NCI-H187 treated with DMSO at 0.1 percent for 48 hours (cell line): ENCODE measurements around the gene HOTAIR.
A peak's percentile ranks its signal among the peaks of the same experiment; 100 is the strongest.

Source experiments
- DNase-seq: peaks from one replicate; lab custom pipeline; 2025; lab: John Stamatoyannopoulos, UW

HOTAIR gene

DNA sequence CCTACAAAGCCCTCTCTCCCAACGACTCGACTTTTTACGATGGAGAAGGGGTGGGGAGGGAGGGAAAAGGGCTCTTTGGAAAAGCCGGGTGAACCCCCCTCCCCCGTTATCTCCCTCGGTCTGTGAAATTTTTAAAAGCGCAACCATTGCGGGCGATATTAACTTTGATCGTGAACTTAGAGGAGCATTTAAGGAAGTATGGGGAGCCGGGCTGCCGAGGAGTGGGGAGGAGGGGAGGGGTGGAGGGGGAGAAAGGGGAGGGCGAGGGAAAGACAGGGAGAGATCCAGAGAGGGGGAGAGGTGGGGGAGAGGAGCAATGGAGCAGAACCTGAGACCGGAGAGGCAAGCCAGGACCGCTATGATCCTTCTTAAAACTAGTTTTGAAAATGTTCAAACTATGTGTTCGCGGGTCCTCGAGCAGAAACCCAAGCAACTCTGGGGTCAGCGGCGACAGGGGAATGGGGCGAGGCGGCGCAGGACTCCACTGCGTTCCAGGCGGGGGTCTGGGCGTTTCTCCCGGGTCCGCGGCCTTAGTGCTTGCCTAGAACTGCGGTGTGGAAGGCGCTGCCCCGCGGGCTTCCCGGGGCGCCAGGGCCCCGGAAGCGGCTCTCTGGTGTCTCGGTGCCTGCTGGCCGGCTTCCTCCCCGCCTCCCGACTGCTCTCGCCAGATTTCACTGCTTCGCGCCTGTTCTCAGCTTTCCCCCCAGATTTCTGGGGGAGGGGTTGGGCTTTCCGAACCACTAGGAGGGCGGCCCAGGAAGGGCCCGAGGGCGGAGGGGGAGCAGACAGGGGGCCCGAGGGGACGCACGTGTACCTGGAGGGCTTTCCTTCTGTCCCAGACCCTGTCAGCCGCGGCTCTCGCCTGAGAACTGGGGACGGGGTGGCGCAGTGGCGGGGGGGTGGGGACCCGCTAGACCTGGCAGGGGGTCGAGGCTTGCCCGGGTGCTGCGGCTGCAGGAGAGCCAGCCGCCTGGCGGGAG, at the start of gene HOTAIR:
TSS of gene HOTAIR (minus strand) at position 871 of the 980 bp plus-strand sequence.
- no peak for DNase-seq

DNA sequence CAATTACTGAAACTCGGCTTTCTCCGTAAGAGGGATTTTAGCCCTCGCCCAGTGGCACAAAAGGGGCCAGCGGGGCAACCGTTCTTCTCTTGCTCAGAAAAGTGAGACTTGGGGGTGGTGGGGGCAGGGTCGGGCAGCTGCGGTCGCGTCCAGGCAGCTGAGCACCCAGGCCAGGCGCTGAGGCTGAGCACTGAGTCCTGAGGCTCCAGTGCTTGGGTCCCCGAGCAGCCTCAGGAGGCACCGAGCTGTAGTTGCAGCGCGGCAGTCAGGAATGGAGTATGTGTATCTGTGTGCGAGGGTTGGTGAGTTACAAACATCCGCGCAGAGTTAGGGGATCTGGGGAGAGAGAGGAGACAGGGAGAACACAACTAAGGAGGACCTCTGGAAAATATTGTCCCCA, 49.4 kb upstream of the HOTAIR start:
- DNase-seq = no peak

DNA sequence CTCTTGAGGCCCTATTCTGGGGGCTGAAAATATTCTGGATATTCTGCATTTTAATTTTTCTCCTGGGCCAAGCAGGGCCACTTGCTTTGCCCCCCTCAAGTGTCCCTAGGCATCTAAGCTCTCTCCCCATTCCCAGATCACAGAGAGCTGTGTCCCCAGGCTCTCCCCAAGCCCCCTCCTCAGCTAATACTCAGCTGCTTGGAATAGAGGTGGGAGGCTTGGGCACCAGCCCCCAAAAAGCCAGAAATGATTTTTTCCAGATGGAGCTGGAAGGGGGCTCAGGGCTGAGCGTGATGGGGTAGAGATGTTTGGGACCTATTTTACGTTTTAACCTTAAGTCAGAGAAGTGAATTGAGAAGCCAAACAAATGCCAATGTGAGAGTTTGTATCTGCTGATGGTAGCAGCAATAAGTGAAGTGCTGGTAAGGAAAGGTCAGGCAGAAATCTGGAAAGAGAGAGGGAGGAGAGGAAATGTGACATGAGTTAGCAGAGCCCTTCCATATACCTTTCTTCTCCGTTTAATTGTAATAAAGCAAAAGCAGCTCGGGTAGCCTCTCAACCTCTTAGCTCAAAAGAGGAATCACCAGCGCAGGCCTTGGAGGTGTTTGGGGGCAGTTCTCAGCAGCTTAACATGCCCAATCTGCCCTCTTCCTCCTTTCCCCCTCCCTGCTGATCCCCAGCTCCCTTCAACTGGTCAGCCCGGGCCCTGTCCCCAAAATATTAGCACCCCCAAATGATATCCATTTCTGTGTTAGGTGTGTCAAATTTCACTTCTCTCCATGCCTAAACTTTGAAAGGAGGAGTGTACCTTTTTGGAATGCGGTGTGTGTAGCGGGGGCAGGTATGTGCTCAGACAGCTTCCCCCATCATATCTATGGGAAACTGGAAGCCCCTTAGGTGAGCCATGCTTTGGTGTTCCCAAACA, 48.5 kb upstream of the HOTAIR start:
- no peak for DNase-seq

DNA sequence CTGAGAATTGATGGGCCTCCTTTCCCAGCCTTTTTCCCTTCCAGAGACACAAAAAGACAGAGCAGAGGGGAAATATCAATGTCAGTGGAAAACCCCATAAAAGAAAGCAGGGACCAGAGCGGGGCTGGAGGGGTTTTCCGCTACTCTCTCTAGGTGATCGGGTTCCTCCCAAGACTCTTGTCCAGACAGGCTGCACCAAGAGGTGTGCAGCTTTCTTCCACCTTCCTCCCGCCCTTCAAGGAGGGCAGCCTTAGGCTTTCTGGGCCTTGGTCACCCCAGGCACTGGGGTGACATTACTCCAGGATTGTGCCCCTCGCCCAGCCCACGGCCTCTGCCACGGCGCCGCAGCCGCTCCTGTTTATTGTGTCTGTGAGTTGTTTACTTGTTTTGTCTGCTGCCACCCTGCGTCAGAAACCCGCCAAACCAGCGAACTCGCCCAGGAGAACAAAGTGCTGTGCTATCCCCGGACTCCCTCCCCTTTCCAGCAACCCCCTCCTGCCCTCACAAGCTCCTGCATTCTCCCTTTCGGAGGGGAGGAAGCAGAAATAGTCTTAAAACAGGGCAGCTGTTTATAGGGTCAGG, 46.8 kb upstream of the HOTAIR start:
- no peak for DNase-seq

DNA sequence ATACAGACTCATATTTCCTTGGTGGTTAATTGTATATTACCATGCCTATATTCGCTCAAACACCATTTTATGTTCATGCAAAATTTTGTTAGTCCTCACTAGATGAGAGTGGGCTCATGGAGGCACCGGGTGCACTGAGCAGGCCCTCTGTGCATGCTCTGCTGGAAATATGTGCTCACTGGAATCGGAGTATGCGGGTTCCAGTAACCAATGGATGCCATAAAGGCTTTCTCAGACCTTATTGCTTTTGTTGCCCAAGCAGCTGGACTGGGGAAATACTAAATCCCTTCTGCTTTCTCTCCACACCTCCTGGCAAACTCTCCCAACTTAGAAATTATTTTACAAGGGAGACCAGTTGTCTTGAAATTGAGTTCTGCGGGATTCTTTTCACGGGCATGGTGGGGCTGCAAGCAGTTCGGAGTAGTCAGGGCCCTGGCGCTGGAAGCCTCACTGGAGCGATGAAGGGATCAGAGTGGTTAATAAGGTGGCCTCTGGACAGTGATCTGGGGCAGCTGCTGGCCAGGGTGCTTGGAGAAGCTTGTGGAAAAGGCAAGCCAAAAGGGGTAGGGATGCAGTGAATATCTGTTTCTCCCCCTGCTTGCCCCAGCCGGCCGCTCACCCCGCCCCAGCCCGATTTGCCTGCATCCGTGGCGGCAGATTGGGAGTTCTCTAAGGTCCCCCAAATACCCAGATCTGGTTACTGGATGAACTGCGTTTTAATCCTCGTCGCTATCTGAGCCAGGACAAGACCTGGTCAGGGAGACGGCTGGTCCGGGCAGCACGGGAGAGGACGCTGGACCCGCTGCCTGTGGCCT, 46.0 kb upstream of the HOTAIR start:
- DNase-seq = no peak

DNA sequence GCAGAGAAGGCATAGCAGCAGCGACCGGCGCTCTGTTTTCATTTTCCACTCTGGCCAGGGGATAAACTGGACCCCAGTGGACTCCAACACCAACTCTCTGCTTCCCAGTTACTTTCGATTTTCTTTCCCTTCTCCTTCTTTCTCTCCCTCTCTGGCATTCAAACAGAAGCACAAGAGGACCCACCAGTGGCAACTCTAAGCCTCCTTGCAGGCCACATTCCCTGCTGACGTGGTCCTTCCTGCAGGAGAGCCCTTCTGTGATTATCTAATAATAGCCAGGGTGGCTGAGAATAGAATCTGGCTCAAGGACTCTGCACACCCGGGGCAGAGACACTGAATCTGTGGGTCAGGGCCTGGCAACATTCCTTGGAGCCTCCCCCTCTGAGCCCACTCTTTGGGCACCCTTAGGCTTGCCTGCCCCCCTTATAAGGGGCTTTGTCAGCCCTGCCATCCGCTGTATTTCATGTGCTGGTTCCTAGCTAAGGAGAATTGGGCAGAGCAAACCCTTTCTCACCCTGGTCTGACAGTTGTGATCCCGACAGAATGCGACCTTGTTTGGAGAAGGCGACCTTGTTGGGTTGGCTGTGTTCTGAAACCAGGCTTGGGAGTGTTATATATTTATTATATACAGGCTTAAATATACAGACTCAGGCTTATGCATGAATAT, 45.3 kb upstream of the HOTAIR start:
- DNase-seq = no peak

DNA sequence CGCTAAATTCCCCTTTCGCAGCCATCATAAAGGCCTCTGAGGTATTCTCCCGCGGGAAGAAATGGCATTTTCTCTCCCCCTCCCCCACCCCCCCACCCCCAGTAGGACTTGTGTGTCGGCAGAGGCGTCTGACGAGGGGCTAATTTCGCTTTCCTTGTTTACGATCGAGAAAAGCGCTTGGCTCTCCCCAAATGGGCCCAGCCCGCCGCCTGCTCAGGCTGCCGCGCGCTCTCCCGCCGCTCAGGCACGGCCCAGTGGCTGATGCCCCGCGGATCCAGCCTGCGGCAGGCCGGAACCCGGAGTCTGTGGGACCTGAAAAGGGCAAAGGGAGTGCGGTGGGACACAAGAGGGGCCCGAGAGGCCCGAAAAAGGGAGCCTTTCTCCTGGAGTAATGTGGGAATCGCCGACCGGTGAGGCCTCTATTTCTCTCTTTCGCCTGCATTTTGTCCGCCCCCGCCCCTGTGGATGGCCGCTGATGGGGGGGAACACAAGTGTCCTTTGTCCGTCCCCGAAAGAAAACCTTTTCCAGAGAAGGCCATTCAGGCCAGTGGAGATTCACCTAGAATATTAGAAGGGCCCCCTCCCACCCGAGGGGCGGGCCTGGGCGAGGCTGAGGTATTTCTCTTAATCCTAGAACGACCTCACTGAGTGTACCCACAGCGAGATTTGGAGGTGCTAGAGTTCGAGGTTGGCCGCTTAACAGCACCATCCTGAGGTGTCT, 44.5 kb upstream of the HOTAIR start:
- no peak for DNase-seq

DNA sequence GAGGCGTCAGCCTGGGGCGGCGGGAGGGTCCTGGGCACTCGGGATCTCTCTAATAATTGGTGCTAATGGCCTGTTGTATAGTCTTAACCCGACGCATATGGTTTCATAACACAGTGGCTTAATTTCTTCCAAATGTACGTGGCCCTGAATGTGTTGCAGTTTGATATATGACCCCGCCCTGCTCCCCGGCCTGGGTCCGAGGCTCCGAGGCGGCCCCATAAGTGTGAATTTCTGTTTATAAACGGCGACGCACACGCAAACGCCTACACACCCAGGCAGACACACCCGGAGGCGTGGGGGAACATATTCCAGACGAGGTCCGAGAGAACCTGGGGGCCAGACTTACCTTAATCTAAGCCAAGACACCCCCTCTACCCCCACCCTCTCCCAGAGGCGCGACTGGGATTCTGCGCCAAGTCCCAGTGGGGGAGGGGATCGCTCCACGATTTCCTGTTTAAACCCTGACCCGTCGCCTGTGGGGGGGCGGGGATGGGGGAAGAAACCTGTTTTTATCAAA, 43.8 kb upstream of the HOTAIR start:
- DNase-seq = no peak

DNA sequence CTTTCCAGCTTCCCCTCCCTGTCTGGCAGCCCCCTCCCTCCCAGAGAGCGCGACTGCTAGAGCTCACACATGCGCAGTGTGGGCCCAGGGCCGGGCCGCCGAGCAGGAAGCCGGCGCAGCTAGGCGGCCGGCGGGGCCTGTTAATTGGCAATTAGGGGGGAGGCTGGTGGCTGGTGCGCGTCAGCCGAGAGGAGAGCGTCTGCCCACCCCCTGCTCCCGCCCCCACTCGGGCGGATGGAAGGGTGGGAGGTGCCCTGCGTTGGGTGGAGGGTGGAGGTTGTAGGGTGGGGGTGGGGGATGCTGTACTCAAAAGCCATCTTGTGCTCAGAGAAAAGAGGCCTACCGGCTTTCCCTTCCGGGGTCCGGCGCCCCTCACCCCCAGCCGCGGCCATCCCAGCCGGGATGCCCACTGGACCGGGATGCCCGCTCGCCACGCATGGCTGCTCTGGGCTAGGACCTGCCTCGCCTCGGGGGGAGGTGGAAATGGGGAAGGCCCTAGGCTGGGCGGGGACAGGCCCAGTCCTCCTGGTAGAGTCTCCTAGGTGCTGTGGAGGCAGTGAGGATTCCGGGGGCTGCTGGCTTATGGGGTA, 43.2 kb upstream of the HOTAIR start:
- peak; percentile 82 for DNase-seq

DNA sequence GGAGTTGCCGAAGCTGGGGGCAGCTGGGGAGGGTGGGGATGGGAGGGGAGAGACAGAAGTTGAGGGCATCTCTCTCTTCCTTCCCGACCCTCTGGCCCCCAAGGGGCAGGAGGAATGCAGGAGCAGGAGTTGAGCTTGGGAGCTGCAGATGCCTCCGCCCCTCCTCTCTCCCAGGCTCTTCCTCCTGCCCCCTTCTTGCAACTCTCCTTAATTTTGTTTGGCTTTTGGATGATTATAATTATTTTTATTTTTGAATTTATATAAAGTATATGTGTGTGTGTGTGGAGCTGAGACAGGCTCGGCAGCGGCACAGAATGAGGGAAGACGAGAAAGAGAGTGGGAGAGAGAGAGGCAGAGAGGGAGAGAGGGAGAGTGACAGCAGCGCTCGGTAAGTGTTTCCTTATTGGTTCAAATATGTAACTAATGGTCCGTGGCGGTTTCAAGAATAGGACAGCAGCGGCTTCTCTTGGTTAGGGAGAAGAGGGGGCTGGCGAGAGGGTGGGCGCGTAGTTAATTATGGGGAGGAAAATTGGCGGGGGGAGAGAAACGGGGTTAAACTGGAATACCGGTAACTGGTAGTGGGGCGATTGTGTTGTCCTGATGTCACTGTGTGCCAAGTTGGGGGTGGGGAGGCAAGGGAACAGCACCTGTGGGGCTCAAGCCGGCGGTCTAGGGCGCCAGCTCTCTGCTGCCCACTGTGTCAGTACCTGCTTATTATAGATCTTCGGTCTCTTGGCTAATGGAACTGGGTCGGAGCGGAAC, 42.5 kb upstream of the HOTAIR start:
- peak; percentile 68 for DNase-seq

DNA sequence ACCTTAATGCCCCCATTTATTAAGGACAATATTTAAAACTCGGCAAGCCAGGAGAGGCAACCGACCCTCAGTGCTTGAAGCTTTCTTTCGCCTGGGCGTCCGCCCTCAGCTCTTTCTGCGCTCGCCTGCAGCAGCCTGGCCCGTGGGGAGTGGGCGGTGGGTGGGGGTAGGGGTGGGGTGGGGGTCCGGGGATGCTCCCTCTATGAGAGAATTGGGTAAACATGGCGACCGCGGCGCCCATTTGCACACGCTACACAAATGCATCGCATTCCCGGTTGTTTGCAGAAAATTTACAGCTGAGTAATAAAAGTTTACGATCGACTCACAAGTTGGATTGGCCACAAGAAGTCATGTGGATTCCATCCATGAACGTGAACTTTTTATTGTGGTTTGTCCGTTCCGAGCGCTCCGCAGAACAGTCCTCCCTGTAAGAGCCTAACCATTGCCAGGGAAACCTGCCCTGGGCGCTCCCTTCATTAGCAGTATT, 41.8 kb upstream of the HOTAIR start:
- DNase-seq = no peak

DNA sequence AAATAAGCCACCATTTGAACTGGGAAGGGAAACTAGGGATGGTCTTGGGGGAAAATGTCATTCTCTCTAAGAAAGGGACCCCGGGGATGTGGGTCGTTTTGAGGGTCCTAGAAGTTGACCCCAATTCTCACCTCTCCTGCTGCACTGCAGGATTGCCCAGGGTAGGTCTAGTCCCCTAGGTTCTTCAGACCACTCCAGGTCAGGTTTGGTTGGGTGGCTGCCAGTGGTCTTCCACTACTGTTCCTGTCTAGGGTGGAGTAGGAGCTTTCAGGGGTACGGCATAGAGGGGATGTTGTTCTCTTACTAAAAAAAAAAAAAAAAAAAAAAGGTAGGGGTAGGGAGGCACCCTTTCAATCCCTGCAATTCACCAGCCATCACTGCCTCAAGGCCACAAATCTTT, 41.3 kb upstream of the HOTAIR start:
- DNase-seq = no peak

DNA sequence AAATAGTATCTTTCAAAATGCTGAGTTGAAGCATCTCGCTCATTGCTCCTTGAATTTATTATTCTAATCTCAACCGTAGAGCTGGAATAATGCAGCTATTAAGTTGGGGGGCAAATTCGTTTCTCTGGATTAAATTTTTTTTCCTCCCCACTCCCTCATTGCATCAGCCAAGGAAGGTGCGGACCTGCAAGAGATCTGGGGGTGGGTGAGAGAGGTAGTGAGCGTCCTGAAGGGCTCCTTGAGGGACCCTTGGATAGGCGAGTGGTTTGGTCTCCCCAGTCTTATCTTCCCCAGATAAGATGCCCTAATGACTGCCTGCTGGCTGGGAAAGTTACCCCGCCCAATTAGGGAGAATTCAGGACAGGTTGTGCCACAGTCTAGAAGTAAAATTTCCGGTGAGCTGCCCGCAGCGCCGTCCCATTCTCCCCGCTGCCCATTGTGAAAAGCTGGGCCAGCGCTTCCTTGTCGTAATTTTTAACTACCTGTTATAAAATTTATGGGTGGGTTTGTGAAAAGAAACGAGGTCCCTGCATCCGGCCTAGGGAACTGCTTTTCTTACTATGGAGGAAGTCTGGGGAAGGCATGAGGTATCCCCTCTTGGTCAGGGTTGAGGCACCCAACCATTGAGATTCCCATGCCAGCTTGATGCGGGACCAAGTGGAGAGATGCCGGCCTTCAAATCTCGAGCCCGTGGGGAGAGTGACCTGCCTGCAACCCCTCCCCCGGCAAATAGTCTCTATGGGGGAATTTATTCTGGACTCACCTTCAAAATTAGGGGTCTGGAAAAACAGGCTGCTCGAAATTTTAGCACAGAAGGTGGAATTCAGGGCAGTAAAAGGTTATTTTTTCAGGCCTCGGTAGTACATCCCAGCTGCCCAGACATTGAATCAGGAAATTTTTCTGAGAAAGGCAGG, 40.5 kb upstream of the HOTAIR start:
- DNase-seq = no peak

DNA sequence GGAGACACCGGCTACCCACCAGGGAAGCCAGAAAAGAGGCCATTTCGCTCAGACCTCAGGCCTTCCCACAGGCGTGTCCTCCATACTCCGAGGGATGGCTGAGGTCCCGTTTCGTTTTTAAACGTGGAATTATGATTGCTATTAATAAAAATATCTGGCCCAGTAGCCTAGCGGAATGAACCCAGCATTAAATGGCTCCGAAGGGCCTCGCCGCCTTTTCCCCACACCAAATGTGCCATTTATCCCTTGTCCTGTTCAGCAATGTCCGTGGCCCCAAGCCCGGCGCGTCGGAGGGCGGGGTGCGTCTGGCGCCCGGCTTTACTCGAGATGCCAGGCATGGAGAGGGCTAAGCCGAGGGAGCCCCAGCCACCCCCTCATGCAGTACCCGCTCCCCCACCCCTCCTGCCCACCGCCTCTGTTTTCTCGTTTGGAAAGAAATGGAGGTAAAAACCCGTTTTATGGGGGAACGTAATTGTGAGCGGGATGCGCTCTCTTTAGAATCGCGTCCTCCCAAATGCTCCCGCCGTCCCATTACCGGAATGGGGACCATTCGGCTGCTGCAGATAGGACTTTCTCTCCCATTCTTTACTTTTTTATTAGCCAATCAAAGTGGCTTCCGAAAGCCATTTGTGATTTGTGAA, 39.7 kb upstream of the HOTAIR start:
- no peak for DNase-seq

DNA sequence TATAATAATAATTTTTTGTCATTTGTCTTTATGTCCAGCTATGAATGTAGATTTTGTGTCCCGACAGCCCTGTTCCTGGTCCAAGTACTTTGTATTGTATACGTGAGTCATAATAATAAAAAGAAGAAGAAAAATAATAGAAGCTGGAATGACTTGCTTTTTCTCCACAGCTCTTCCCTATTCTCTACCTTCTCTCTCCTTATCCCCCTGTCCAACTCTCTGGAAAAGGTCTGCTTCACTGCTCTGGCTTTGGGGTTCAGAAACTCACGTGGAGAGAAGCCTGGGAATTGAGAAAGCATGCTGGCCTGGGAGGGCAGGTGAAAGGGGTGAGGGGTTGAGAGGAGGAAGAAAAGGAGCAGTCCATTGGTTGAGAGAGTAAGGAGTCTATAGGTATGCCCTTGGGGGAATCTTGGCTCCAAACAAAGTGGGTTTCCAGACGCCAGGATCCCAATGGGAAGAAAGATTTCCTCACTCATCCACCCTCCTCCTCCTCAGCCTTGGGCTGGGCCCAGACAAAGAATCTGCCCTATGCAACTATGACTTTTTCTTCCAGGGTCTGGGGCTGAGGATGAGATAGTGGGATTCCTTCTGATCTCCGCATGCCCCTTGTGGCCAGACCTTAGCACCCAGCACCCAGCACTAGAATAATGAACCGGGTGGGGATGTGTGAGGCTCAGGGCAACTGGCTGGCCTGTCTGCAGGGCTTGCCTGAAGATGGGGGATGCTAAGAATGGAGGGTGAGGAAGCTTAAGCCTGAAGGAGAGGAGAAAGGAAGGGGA, 38.1 kb upstream of the HOTAIR start:
- DNase-seq = no peak
